B cell (primary cell): ENCODE data around the gene DGCR8.

Experiments
- EZH2 ChIP-seq: IDR thresholded peaks from 2 replicates; pipeline ENCODE4 v1.6.1; 2012; ENCODE audit warnings: borderline replicate concordance, low read depth, mild to moderate bottlenecking, moderate library complexity, low read length; ENCODE audit not compliant: insufficient read depth, poor library complexity, severe bottlenecking
- TF ChIP-seq, protein P1 (sequence below): fragments of 200-600 bp; IDR thresholded peaks from one replicate; pipeline ENCODE4 v1.8.0; 2022; ENCODE audit warnings: antibody characterized with exemption, mild to moderate bottlenecking

GRCh38 chr22:20109411-20110358 is 29.6 kb downstream of the DGCR8 start:
- no peak for TF ChIP-seq EZH2
- TF ChIP-seq, protein P1, sequence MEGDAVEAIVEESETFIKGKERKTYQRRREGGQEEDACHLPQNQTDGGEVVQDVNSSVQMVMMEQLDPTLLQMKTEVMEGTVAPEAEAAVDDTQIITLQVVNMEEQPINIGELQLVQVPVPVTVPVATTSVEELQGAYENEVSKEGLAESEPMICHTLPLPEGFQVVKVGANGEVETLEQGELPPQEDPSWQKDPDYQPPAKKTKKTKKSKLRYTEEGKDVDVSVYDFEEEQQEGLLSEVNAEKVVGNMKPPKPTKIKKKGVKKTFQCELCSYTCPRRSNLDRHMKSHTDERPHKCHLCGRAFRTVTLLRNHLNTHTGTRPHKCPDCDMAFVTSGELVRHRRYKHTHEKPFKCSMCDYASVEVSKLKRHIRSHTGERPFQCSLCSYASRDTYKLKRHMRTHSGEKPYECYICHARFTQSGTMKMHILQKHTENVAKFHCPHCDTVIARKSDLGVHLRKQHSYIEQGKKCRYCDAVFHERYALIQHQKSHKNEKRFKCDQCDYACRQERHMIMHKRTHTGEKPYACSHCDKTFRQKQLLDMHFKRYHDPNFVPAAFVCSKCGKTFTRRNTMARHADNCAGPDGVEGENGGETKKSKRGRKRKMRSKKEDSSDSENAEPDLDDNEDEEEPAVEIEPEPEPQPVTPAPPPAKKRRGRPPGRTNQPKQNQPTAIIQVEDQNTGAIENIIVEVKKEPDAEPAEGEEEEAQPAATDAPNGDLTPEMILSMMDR = no peak
